Measurements from ENCODE around the gene MECP2. TPM values are rescaled to one million over a fixed set of nuclear protein-coding genes. Genes with fewer than 3 reads are reported as not detected.

MECP2 gene
- total RNA-seq, 1 experiment from 2014 or later: 88.9 TPM

DNA sequence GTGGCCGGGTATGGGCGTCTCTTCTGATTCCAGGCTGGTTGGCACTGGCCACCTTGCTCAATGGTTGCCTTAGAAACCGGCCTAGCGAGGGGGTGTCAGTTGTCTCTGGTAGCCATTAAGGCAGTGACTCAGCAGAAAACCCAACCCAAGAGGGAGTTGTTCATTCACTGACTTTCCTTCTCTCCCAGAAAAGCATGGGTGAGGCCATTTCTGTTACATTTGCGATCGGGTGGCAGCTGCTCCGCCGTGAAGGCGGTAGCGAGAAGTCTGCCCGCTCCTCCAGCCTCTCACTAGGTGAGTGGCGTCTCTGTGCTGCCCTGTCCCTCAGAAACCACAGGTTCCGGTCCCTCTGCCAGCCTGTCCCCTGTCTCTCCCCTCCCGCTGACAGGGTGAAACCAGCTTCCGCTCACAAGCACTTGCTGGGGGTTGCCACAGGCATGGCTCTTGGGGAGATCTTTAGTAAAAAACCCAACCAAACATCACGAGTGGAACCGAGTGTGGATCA is 95.2 kb downstream of the MECP2 start:
- CTCF ChIA-PET: interaction anchor here (0.7 kb wide), 1 partner anchor 33 kb away, joined by 5 read pairs; no protein-coding TSS in a partner anchor
- Histone ChIP-seq H3K27ac (ENCODE audit: low read length) (peak overlapping the region; percentile 5; the same call in 1 of the 2 replicates), H3K9me3 (ENCODE audit: control insufficient read depth, insufficient read depth, low read depth, low read length) (no peaks in the 10 kb centered on the region), H3K4me1 (ENCODE audit: control insufficient read depth, insufficient read depth, low read length) (no peaks in the 10 kb centered on the region), H3K27me3 (ENCODE audit: control insufficient read depth, insufficient read depth, low read length) (no peaks in the 10 kb centered on the region), H3K36me3 (ENCODE audit: control insufficient read depth, insufficient read depth, low read length) (no peaks in the 10 kb centered on the region), H3K4me3 (ENCODE audit: low read depth in 2 of 2, low read length in 2 of 2) (no peak overlapping the region)
- ATAC-seq (no peak), DNase-seq (ENCODE audit: low read depth, low spot score) (no peak)
- in situ Hi-C loops (cut with HindIII; ENCODE audit: low pct_unique_long_range_greater_than_20kb, low sequenced_read_pairs) (no loop called here), intact Hi-C loops (cut with micrococcal nuclease; ENCODE audit: unreplicated experiment) (no loop called here)
- BruUV-seq (replicated peaks): no TSS peak
- POLR2A ChIA-PET: interaction anchor here (0.6 kb wide), 2 partner anchors 10 to 79 kb away, joined by 5 to 8 read pairs; no protein-coding TSS in a partner anchor
- TF ChIP-seq, protein P1, sequence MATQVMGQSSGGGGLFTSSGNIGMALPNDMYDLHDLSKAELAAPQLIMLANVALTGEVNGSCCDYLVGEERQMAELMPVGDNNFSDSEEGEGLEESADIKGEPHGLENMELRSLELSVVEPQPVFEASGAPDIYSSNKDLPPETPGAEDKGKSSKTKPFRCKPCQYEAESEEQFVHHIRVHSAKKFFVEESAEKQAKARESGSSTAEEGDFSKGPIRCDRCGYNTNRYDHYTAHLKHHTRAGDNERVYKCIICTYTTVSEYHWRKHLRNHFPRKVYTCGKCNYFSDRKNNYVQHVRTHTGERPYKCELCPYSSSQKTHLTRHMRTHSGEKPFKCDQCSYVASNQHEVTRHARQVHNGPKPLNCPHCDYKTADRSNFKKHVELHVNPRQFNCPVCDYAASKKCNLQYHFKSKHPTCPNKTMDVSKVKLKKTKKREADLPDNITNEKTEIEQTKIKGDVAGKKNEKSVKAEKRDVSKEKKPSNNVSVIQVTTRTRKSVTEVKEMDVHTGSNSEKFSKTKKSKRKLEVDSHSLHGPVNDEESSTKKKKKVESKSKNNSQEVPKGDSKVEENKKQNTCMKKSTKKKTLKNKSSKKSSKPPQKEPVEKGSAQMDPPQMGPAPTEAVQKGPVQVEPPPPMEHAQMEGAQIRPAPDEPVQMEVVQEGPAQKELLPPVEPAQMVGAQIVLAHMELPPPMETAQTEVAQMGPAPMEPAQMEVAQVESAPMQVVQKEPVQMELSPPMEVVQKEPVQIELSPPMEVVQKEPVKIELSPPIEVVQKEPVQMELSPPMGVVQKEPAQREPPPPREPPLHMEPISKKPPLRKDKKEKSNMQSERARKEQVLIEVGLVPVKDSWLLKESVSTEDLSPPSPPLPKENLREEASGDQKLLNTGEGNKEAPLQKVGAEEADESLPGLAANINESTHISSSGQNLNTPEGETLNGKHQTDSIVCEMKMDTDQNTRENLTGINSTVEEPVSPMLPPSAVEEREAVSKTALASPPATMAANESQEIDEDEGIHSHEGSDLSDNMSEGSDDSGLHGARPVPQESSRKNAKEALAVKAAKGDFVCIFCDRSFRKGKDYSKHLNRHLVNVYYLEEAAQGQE (IDR thresholded peaks at IDR 0.05; ENCODE audit: insufficient read depth in 1 of 2, low read depth in 2 of 2, low read length in 1 of 2): no peak
- no peak for TF ChIP-seq TCF7L2 (IDR thresholded peaks at IDR 0.05; ENCODE audit: low read depth, low read length)
- TF ChIP-seq, protein P2, sequence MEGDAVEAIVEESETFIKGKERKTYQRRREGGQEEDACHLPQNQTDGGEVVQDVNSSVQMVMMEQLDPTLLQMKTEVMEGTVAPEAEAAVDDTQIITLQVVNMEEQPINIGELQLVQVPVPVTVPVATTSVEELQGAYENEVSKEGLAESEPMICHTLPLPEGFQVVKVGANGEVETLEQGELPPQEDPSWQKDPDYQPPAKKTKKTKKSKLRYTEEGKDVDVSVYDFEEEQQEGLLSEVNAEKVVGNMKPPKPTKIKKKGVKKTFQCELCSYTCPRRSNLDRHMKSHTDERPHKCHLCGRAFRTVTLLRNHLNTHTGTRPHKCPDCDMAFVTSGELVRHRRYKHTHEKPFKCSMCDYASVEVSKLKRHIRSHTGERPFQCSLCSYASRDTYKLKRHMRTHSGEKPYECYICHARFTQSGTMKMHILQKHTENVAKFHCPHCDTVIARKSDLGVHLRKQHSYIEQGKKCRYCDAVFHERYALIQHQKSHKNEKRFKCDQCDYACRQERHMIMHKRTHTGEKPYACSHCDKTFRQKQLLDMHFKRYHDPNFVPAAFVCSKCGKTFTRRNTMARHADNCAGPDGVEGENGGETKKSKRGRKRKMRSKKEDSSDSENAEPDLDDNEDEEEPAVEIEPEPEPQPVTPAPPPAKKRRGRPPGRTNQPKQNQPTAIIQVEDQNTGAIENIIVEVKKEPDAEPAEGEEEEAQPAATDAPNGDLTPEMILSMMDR (IDR thresholded peaks at IDR 0.05): no peak
- TF ChIP-seq SIN3A (IDR thresholded peaks at IDR 0.05; ENCODE audit: borderline replicate concordance, insufficient read depth, low read depth, low read length): no peak
- no peak for TF ChIP-seq POLR2AphosphoS5 (IDR thresholded peaks at IDR 0.05; ENCODE audit: low read depth, low read length)

DNA sequence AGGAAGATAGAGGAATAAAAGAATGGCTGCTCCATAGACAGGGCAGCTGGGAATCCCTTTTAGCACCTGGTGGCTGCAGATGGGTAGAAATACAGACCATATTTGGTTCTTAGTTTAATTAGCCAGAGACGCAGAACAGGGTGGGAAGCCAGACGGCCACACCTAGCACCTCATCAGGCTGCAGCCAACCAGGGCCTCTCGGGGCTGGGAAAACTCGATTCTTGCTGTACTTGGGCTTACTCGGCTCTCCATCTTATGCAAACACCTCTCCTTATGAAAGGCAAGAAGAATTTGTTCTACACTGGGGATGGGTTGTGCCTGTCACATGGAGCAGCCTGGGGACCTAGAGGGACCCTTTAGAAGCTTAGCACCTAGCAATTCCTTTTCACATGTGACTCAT is 97.5 kb downstream of the MECP2 start:
- ATAC-seq (peak; percentile 48), DNase-seq (ENCODE audit: low read depth, low spot score) (no peak)
- Histone ChIP-seq H3K9me3 (ENCODE audit: control insufficient read depth, insufficient read depth, low read depth, low read length) (no peaks in the 10 kb centered on the region), H3K4me3 (ENCODE audit: low read depth in 2 of 2, low read length in 2 of 2) (peak overlapping the region; percentile 2 to 28; a peak in 1 of 4 replicates), H3K27me3 (ENCODE audit: control insufficient read depth, insufficient read depth, low read length) (no peaks in the 10 kb centered on the region), H3K36me3 (ENCODE audit: control insufficient read depth, insufficient read depth, low read length) (no peaks in the 10 kb centered on the region), H3K27ac (ENCODE audit: low read length) (no peak overlapping the region), H3K4me1 (ENCODE audit: control insufficient read depth, insufficient read depth, low read length) (no peaks in the 10 kb centered on the region)
- POLR2A ChIA-PET: no interaction called here
- no peak for TF ChIP-seq SIN3A (IDR thresholded peaks at IDR 0.05; ENCODE audit: borderline replicate concordance, insufficient read depth, low read depth, low read length)
- in situ Hi-C loops (cut with HindIII; ENCODE audit: low pct_unique_long_range_greater_than_20kb, low sequenced_read_pairs): no loop called here
- intact Hi-C loops (cut with micrococcal nuclease; ENCODE audit: unreplicated experiment): no loop called here
- BruUV-seq (replicated peaks): no TSS peak
- CTCF ChIA-PET: interaction anchor here (0.6 to 0.7 kb wide), 2 partner anchors 26 to 207 kb away, joined by 3 to 5 read pairs; no protein-coding TSS in a partner anchor

DNA sequence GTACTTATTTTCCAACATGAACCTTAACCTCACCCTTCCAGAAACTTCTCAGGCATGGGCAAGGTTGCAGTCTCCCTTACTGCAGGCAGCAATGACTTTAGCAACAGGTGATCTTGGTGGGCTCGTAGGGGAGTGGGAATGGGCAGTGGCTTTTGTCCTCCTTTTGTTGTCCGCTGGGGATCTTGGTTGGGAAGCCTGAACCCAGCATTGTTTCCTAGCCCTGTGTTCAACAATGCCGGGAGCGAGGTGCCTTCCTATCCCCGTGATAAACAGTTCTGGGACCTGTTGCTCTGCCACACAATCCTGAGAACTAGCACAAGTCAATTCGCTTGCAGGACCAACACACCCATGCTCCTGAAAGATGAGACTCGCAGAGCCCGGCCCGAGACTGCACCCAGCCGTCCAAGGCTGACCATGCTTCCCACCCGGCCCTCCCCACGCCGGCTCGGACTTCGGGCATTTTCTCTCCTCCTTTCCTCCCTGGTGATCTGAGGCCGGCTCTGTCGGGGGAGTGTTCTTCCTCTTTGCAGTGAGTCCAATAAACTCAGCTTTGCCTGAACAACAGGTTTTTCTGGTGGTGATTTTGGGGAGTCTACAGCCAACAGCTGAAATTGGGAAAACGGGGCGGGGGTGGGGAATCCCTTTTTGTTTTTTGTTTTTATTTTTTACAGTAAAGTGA is 98.0 kb downstream of the MECP2 start:
- in situ Hi-C loops (cut with HindIII; ENCODE audit: low pct_unique_long_range_greater_than_20kb, low sequenced_read_pairs): no loop called here
- ATAC-seq (peak; percentile 49), DNase-seq (ENCODE audit: low read depth, low spot score) (no peak)
- Histone ChIP-seq H3K4me3 (ENCODE audit: low read depth in 2 of 2, low read length in 2 of 2) (peak overlapping the region; percentile 2 to 28; a peak in 1 of 4 replicates), H3K27me3 (ENCODE audit: control insufficient read depth, insufficient read depth, low read length) (no peaks in the 10 kb centered on the region), H3K9me3 (ENCODE audit: control insufficient read depth, insufficient read depth, low read depth, low read length) (no peaks in the 10 kb centered on the region), H3K4me1 (ENCODE audit: control insufficient read depth, insufficient read depth, low read length) (no peaks in the 10 kb centered on the region), H3K36me3 (ENCODE audit: control insufficient read depth, insufficient read depth, low read length) (no peaks in the 10 kb centered on the region), H3K27ac (ENCODE audit: low read length) (no peak overlapping the region)
- no peak for TF ChIP-seq SIN3A (IDR thresholded peaks at IDR 0.05; ENCODE audit: borderline replicate concordance, insufficient read depth, low read depth, low read length)
- TF ChIP-seq, protein P2 (IDR thresholded peaks at IDR 0.05): no peak
- no peak for TF ChIP-seq POLR2AphosphoS5 (IDR thresholded peaks at IDR 0.05; ENCODE audit: low read depth, low read length)
- no peak for TF ChIP-seq TCF7L2 (IDR thresholded peaks at IDR 0.05; ENCODE audit: low read depth, low read length)
- TF ChIP-seq, protein P1 (IDR thresholded peaks at IDR 0.05; ENCODE audit: insufficient read depth in 1 of 2, low read depth in 2 of 2, low read length in 1 of 2): no peak
- ChIA-PET POLR2A (no interaction called here), CTCF (interaction anchor here (0.6 to 0.7 kb wide), 2 partner anchors 26 to 207 kb away, joined by 3 to 5 read pairs; no protein-coding TSS in a partner anchor)
- no TSS peak for BruUV-seq (replicated peaks)
- intact Hi-C loops (cut with micrococcal nuclease; ENCODE audit: unreplicated experiment): no loop called here
